HG03469 (cell line): Measurements from ENCODE around the gene SLC35B2.

ENCODE experiments used
- ATAC-seq: cut with Tn5 transposase; IDR thresholded peaks from one replicate; pipeline ENCODE4 v1.9.1; 2021; ENCODE audit warnings: mild to moderate bottlenecking, moderate library complexity, moderate number of reproducible peaks; ENCODE audit not compliant: unreplicated experiment

Gene SLC35B2, protein sequence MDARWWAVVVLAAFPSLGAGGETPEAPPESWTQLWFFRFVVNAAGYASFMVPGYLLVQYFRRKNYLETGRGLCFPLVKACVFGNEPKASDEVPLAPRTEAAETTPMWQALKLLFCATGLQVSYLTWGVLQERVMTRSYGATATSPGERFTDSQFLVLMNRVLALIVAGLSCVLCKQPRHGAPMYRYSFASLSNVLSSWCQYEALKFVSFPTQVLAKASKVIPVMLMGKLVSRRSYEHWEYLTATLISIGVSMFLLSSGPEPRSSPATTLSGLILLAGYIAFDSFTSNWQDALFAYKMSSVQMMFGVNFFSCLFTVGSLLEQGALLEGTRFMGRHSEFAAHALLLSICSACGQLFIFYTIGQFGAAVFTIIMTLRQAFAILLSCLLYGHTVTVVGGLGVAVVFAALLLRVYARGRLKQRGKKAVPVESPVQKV

DNA sequence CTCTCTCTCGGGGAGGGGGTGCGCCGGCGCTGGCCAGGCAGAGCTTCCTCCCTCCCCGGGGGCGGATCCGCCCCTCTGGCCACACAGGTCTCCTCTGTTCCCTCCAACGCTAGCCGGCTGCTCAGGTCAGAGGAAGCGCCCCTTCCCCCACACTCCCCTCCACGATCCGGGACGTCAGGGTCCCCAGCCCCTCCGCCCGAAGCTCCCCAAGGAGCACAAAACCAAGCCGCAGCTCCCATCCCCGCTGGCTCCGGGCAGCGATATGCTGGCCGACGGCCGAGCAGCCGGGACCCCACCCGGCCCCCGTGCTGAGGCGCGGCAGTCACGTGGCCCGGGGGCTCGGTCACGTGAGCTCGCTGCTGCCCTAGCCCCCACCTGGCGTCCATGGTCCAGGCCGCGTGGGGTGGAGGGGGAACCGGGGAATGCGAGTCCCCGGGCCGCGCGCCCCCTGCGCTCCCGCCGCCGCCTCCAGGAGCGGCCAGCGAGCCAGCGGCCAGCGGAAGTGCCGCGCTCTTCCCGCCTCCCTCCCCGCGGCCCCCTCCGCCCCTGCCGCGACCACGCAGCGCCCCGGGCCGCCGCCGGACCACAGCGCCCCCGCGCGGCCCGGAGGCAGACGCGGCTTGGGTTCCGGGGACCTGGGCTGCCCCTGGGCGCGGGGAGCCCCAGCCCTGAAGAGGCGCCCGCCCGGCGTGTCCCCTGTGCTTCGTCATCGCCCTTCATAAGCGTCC, at the start of gene SLC35B2:
TSS of gene SLC35B2 (minus strand) at position 504 of the 728 bp plus-strand sequence. CDS start at position 386, 118 bp downstream.
- no peak for ATAC-seq

DNA sequence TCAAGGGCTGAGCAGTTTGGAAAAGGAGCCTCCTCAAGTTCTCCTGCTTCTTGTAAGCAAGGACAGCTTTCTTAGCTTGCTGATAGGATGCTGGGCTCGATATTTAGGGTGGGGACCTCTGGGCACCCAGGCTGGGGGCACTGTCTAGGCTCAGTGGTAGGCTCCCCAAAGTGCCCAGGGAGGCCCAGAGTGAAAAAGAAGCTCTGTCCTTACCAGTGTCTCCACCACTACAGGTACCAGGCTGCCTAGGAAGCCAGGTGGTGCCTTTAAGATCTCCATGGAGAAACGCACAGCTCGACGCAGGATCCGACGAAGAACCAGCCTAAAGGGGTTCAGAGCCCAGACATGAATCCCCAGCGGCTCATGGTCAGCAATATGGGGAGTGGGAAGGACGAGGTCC, 49.4 kb upstream of the SLC35B2 start:
- ATAC-seq: no peak

DNA sequence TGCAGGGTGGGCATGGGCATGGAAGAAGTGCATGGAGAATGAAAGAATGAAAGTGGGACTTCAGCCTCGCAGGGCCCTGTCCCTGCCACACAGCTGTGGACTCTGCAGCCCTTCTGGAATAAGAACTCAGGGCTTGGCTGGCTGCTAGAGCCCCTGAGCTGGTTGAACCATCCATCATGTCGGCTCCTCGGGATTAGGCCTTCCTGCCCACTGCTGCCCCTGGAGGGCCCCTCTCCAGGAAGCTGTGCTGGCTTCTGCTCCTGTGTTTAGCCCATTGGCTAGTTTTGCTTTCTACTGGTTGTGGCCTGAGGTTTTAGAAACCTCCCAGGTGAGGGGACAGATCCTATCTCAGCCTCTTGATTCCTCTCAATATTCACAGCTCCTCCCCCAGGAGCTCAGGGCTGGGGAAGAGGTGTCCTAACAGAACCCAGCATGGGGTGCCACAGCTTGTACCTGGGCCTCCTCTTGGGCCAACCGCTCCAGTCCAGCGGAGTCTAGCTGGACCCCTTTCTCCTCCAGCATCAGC, 47.9 kb upstream of the SLC35B2 start:
- ATAC-seq: no peak

DNA sequence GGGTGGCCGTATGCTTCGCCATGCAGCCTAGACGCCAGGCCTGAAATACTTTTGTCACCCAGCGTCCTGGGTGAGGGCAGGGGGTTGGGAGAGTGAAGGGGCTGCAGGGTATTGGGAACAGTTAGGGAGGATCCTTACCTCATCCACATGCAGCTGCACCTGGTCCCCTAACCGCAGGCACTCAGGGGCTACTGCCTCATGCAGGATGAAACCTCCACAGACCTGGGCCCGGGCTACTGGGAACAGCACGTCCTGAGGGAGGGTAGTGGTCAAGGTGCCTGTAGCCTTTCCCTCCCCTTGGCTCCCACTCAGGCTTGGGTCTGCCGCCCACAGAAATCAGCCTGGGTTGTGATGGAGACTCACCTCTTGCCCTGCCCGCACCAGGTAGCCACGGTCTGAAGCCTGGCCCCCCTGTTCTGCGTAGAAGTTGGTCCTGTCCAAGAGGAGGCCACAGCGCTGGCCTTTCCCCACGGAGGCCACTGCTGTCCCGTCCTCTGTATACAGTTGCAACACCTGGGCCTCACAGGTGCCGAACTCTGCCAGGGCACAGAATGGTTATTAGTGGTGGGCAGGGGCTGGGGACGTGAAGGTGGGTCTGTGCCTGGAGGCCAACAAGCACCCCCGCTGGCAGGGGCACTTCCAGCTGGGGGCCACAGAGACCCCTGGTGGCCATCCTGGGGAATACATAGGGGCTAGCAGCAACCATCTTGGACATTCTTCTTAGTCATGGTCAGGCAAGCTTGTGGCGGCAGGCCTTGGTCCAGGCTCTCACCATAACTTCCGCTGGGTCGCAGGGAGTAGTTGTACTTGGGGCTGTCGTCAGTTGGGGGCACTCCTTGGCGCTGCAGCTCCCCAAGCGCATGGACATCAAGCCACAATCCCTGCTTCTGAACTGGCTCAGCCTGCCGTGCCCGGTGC, 47.2 kb upstream of the SLC35B2 start:
- ATAC-seq: no peak

DNA sequence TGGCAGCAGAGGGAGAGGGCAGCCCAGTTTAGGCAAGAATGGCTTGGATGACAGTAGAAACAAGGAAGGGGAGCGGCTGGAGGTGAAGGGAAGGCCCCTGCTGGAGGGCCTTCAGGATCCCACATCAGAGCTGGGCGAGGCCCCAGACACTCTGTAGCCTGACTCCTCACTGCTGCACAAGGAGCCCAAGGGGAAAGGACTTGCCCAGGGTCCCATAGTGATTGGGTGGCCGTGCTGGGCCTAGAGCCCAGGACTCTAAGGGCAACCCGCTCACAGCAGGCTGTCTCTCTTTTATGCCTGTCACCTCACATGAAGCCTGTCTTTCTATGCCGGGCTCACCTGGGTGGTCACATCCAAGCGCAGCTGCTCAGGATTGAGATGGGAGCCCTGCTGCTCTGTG, 46.5 kb upstream of the SLC35B2 start:
- no peak for ATAC-seq

DNA sequence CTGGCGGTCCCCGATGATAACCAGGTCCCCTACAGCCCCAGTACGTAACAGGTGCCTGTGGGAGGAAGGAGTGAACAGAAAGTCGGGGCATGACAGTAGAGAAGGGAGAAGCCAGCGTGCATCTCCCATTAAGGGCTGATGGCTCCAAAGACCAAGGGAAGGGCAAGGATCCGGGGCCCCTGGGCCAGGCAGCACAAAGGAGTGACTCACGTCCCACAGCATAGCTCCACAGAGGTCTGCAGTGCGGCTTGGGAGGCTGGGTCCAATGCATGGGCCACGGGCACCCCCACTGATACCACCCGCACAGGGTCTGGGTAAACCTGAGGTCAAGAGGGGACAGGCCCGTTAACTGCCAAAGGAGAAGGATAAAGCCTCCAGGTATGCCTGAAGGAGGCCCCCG, 45.5 kb upstream of the SLC35B2 start:
- no peak for ATAC-seq

DNA sequence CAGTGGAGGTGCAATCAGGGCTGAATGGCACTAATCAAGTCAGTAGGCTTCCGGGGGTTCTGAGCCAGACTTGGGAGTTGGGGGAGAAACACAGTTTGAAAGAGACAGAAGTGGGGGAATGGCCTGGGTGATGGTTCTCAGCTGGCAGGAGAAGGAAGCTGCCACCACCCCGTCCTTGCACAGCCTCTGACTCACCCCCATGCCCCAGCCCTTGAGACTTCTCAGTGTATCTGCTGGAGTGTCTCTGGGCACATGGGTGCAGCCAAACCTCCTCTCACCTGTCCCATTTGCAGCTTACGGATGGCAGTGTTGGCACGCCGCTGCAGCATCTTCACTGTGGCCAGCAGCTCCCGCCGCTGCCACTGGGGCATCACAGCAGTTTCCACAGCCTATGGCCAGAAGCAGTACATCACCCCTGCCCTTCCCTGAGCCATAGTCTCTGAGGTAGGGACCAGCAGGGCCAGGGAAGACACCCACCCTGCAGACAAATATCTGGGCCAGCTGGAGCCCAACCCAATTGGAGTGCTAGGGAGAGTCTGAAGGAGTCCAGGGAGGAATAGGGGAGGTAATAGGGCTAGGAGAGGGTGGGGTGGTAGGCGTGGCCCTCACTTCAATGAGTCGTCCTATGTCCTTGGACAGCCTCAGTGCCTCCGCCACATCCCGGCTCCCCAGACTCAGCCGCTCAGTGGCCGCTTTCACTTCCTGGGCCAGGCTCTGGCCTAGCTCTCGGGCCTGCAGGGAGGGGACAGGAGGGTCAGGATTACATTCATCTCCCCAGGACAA, 44.6 kb upstream of the SLC35B2 start:
- ATAC-seq: no peak

DNA sequence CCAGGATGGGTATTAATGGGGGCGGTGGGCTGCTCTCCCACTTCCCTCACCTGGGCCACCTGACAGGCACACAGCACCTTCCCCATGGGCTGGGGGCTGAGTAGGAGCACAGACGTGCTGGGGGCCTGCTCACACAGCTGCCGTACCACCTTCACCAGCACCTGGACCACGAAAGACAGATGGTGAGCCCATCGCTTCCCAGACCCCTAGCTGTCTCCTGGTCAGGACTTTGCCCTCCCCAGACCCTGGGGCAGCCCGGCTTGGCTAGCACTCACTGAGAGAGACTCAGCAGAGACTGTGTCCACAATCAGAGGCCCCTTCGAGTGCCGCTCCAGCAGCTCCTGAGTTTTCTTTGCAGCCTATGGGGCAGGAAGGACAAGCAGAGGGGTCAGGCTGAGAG, 43.8 kb upstream of the SLC35B2 start:
- ATAC-seq: no peak

DNA sequence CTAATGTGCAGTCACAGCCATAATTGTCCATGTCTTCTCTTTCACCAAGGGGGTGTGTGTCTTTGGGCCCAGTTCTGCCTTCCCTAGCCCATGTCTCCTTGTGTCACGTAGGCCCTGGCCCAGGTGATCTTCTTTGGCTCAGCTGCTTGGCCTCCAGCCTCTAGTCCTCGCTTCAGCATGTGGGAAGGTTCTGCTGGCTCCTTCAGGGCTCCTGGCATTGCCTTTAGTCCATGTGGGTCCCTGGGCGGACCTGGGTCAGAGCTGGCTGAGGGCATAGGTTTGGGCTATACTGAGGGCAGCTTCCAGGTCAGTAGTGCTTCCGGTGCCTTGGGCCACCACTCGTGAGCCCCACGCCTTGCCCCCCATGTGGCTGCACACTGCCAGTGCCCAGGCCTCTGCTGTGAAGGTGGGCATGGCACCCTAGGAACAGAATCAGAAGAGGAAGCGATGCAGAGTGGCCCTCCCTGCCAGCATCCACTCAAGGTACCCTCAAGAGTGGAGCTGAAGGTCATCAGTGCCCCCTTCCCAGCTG, 43.0 kb upstream of the SLC35B2 start:
- ATAC-seq: no peak

DNA sequence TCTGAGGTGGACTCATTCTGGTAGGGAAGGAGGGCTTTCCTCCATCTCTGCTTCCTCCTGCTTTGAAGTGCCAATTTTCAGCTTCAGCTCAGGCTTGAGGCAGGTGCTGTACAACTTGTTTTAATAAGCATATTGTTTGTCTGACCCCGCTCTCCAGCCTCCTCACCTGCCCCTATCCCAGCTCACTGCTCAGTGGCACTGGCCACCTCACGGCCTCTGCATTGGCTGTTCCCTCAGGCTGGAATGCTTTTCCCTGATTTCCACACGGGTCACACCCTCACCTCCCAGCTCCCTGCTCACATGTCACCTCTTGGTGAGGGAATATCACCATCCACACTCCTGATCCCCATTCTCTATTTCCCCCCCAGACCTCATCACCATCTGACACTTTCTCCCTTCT, 41.5 kb upstream of the SLC35B2 start:
- ATAC-seq: no peak

DNA sequence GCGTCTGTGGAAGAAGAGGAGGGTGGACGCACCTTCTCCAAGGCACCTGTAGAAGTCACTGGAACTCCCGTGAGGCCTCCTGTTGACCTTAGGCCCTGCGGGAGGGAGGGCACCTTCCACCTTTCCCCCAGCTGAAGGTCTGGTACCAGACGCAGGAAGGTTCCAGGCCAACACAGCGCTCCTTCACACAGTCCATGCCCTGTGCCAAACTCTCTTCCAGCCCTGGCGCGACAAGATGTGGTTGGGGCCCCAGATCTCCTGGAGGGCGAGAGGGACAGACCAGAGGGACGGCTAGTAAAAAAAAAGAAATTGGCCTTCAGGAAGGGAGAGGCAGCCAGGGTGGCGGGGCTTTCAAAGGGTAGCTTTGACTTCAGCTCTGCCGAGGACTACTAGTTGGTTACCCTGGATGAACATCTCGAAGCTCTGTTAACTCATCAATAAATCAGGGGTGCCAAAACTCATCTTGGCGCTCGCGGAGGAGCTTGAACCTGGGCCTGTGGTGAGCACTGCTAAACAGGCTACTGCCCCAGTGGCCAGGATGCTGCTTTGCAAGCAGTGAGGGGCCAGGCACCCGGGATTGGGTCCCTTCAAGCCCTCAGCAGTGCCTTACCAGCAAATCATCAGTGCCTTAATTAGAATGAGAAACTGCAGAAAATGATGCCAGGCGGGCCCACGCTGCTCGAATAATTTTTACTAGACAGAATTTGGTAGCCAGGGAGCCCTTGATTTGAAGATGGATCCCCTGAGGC, 40.9 kb upstream of the SLC35B2 start:
- ATAC-seq: no peak

DNA sequence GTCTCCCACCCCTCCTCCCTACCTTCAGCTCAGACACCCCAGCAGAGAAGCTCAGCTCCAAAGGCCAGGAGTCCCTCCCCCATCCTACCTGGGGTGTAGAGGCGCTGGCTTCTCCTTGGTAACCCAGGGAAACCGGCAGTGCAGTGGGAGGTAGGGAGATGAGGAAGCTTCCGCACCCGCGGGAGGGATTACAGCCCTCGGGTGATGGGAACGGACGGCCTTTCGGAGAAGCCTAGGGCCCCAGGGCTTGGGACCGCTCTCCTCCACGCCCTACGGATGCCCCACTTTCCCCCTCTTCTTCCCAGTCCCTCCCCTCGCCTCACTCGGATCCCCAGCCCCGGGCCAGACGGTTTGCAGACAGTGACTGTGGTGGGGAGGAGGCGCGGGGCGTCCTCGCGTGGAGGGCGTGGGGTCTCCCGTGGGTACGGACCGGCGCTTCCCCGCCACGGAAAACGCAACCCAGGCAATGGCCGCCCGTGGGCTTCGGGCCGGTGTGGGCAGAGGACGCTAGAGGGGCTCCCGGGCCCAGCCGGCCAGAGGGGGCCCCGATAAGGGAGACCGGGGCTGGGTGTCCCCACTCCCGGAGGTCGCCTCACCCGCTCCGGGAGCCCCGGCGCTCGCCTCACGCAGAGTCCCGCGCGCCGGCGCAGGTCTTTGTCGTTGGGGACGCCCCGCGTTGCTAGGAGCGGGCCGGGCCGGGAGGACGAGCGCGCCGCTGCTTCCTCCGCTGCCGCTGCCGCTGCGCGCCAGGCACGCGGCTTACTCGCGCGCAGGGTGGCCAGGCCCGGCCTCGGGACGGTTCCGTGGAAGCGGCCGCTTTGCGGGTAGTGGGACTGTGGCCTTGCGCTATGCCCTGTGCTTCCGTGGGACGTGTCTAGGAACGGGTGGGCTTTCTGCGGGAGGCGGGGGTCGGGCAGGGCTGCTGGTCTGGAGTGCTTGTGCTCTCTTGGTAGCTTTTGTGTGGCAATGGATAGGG, 40.0 kb upstream of the SLC35B2 start:
- no peak for ATAC-seq

DNA sequence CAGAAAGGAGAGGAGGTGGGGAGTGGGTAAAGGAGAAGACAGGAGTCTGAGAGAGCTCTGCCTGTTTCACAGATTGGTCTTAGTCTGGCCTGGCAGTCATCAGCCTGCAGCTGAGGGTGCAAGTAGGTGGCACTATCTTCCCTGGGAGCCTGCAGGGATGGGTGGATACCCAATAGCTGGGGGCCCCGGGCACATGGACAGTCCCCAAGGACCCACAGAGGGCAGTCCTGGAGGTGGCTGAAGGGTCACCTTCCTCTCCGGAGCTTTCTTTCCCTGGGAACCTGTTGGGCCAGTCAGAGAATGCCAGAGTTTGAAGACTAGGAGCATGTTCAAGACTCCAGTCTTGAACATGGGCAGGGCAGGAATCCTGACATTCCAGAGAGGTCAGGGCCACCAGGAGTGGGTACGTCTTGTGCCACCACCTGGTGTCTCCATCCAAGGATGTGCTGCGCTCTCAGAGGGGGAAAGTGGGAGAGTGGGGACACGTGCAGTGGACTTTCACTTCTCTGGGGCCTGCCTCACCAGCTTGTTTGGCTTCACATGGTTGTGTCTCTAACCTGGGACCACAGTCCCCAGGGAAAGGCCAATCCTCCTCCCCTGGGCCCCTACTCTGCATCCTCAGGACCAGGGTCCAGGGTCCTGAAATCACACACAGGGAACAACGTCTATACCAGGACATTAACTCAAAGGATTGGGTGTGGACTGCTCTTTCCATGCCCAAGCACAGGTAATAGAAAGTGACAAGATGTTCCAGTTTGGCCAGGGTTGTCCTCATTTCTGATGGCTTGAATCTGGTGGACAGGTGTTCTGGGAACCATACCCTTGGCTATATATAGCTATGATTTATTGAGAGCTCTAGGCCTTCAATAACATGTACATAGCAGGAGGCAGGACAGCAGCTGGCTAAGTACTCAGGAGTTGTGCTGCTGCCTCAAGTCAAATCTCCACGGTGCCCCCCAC, 37.8 kb upstream of the SLC35B2 start:
- ATAC-seq: no peak

DNA sequence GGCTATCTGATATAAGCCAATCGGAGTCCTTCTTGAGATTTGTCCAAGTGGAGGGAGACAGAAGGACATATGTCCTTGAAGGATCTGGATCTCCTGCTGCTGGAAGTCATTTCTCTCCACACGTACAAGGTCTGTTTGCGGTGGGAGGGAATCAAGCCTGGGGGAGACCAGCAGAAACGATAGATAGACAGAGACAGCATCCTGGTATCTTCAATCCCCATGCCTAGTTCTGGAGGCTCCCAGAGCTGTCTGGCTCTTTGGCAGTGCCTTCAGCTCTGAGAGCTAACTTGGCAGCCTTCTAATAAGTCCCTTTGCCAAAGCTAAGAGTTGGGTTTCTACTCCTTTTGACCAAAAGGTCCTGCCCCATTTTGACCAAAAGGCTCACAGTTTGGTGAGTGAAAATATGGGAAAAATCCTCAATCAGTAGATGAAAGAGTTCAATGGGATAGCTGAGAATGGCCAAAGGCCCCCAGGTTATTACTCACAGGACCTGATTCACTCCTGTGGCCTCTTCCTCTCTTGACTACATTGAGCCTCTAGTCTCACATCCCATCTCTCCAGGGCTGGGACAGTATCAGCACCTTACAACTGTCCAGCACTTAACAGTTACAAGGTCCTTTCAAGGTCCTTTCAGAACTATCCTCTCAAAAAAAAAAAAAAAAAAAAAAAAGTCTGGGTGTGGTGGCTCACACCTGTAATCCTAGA, 35.5 kb upstream of the SLC35B2 start:
- ATAC-seq: no peak

DNA sequence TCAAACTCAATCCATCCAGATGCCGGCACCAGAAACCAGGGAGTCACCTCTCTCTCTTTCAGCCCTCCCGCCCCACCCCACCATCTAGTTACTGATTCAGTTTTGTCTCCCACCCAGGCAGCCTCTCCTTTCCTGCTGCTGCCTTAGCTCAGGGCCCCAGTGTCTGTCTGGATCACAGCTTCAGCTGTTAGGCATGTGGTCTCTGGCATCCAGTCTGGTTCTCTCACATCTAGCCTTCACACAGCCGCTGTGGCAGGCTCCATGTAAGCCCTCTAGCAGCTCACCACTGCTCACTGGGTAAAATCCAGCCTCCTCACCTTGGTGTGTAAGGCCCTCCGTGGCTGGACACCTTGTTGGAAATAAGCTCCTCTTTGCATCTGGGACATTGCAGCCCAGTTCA, 34.5 kb upstream of the SLC35B2 start:
- ATAC-seq: no peak

DNA sequence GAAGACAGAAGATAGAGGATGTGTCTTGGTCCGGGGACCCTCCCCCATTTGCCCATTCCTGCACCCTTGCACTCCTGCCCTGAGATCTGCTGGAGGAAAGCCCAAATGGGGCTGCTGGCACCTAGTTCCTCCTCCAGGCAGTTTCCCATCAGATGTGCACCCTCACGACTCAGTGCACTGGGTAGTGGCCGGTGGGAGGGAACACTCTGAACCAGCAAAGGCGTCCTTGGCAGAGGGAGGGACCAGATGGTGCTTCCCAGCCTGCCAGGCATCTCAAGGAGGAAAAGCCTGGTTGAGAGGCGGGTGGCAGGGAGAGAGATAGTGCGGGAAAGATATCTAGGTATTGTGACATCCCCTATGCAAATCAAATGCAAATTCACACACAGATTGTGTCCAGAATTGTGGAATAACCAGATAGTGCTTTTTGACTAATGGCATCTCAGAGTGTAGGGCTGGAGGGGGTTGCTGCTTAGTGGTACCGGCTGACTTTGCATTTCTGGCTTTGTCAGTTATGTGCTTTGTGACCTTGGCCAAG, 32.5 kb upstream of the SLC35B2 start:
- ATAC-seq: no peak
